Epithelial cell of proximal tubule (primary cell): ENCODE data around the gene EPS8L2. TPM values are rescaled to one million over a fixed set of nuclear protein-coding genes. Genes with fewer than 3 reads are reported as not detected.

ENCODE experiments used
- DNase-seq: peaks from one replicate; pipeline ENCODE4 v3.0.0-alpha.2; 2011; ENCODE audit warnings: low read depth
- H3K4me3 ChIP-seq: 2 replicates; pipeline ENCODE4 v1.5.1; 2011; ENCODE audit warnings: low read depth, mild to moderate bottlenecking, low read length
- total RNA-seq: library from RNA; depleted of rRNA; stranded (reverse); fragments of >200 nt; gene quantifications from 2 replicates; pipeline ENCODE4 v1.2.3, GENCODE V29; 2015
- TF ChIP-seq, protein P1 (sequence below): conservative IDR thresholded peaks from 2 replicates; pipeline ENCODE4 v1.5.1; 2012; ENCODE audit warnings: low read depth, mild to moderate bottlenecking, low read length

Gene EPS8L2
- total RNA-seq, 1 donor from 2014 or later = 151 TPM

GRCh38 chr11:721741-722345 is 15.8 kb downstream of the EPS8L2 start:
- H3K4me3 ChIP-seq = no peak overlapping the region

GRCh38 chr11:722346-722811 is 16.3 kb downstream of the EPS8L2 start:
- no peak overlapping the region for H3K4me3 ChIP-seq
- TF ChIP-seq, protein P1, sequence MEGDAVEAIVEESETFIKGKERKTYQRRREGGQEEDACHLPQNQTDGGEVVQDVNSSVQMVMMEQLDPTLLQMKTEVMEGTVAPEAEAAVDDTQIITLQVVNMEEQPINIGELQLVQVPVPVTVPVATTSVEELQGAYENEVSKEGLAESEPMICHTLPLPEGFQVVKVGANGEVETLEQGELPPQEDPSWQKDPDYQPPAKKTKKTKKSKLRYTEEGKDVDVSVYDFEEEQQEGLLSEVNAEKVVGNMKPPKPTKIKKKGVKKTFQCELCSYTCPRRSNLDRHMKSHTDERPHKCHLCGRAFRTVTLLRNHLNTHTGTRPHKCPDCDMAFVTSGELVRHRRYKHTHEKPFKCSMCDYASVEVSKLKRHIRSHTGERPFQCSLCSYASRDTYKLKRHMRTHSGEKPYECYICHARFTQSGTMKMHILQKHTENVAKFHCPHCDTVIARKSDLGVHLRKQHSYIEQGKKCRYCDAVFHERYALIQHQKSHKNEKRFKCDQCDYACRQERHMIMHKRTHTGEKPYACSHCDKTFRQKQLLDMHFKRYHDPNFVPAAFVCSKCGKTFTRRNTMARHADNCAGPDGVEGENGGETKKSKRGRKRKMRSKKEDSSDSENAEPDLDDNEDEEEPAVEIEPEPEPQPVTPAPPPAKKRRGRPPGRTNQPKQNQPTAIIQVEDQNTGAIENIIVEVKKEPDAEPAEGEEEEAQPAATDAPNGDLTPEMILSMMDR = no peak
- no peak for DNase-seq

More at GRCh38 chr11:721741-722345, 15.8 kb downstream of the EPS8L2 start:
- DNase-seq = no peak
- TF ChIP-seq, protein P1 = no peak

DNA sequence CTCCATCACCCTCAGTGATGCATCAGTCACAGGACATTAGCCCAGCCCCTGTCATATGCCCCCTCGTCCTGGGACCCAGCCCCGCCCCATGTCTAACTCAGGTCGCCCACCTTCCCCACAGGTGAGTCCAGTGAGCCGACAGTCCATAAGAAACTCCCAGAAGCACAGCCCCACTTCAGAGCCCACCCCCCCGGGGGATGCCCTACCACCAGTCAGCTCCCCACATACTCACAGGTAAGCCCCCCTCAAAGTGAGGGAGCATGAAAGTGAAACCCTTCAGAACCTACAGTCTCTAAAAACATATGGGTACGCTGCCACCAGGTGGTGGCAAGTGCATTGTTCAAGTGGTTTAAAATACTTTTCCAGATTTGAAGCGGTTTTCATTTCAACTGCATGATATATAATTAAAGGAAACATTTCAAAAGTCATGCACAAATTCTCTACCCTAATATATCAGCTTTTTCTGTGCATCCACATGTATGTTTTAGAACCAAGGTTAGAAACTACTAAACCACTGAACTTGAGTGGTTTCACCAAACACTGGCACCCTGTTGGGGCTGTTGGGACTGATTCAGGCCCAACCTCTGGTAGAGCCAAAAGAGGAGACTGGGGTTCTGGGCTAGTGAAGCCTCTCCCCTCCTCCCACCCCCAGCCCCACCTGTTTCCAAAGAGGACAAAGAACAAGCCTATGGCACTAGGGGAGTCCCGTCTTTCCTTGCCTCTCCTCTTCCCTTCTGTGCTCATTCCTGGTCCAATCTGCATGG is 17.3 kb downstream of the EPS8L2 start:
- TF ChIP-seq, protein P1 = peak; percentile 63
- no peak overlapping the region for H3K4me3 ChIP-seq
- no peak for DNase-seq

- DNase-seq = no peak
- H3K4me3 ChIP-seq = no peak overlapping the region
- TF ChIP-seq, protein P1 = no peak
Observed at GRCh38 chr11:724049-724777, 18.2 kb downstream of the EPS8L2 start.

DNA sequence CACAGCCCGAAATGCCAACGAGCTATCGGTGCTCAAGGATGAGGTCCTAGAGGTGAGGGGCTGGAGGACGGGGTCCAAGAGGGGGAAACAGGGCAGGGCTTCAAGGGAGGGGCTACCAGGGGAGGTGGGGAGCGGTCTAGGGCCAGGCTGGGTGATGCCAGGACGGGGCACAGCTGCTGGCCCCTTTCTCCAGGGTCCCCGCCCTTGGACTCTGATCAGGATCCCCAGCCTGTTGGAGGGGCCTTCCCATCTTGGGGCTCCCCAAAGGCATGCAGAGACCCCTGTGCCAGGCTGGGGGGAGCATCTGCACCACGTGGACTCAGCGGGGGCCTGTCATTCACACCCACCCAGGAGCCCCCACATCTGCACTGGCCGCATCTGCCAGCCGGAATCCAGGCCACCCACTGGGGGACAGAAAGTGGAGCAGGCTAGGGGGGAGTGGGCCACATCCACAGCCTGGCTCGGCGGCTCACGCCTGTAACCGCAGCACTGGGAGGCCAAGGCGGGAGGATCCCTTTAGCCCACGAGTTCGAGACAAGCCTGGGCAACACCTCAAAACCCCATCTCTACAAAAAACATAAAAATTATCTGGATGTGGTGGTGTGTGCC is 18.9 kb downstream of the EPS8L2 start:
- H3K4me3 ChIP-seq = no peak overlapping the region
- TF ChIP-seq, protein P1 = no peak
- no peak for DNase-seq

- DNase-seq = no peak
- TF ChIP-seq, protein P1 = no peak
- H3K4me3 ChIP-seq = no peak overlapping the region
Observed at GRCh38 chr11:725624-726202, 19.7 kb downstream of the EPS8L2 start.
